Mammary epithelial cell (primary cell): ENCODE measurements around the gene DNMBP.

Source experiments
- CTCF ChIP-seq, 2 donors: IDR thresholded peaks in 1 of 2; conservative IDR thresholded peaks in 1 of 2; 2 replicates each; pipeline ENCODE4 v1.5.1; 2011 to 2012; ENCODE audit warnings: inconsistent platforms in 2 of 2, low read length in 2 of 2, mild to moderate bottlenecking in 2 of 2, control low read depth in 1 of 2, low read depth in 1 of 2; ENCODE audit not compliant: insufficient read depth in 1 of 2; ENCODE audit errors: extremely low read depth in 1 of 2
- EZH2 ChIP-seq: IDR thresholded peaks from 2 replicates; pipeline ENCODE4 v1.6.1; 2012; ENCODE audit warnings: low read length, inconsistent platforms, borderline replicate concordance

GRCh38 chr10:100036850-100037249, 27.1 kb upstream of the DNMBP start:
- no peak for TF ChIP-seq CTCF (conservative IDR thresholded peaks at IDR 0.05 in 1 of 2, IDR thresholded peaks at IDR 0.05 in 1 of 2; ENCODE audit: extremely low read depth in 1 of 2, insufficient read depth in 1 of 2, low read depth in 1 of 2, low read length in 2 of 2)
- TF ChIP-seq EZH2 = no peak
